ENCODE results near the gene LARP7.
"Not testable (repeated sequence)": the region's sequence is repeated elsewhere in the genome, so short reads cannot be mapped to it uniquely, and the experiment has no call there.

The LARP7 gene

GRCh38 chr4:112650332-112650731 is 13.4 kb downstream of the LARP7 start:
- DNase-seq (ENCODE audit: low spot score) = no peak

DNA sequence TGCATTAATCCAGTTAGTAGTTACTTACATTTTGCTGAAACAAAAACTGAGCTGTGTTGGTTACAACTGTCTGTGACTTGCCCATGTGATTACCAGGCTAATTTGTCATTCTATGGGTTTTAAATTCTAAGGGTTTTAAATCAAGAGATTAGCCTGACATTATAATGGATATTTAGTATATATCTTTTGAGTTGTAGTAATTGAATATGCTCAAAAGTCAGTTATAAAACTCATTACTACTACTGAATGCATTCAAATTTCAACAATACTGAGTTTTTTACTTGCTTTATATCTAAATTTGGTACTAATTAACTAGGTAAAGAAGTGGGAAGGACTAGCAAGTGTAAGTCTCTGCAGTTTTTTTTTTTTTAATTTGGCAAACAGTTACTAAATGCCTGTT is 14.7 kb downstream of the LARP7 start:
- DNase-seq (ENCODE audit: low spot score) = no peak

- DNase-seq (ENCODE audit: low spot score) = no peak
These were observed 15.3 kb downstream of the LARP7 start for GRCh38 chr4:112652216-112652615.

- no peak for DNase-seq (ENCODE audit: low spot score)
These were observed 18.3 kb downstream of the LARP7 start for GRCh38 chr4:112655270-112655669.

DNA sequence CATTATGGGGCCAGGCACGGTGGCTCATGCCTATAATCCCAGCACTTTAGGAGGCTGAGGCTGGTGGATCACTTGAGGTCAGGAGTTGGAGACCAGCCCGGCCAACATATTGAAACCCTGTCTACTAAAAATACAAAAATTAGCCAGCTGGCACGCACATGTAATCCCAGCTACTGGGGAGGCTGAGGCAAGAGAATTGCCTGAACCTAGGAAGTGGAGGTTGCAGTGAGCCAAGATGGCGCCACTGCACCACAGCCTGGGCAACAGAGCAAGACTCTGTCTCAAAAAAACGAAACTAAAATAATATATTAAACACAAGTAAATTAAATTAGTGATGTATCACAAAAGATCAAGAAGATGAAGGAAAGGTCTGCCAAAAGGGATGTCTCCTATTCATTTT is 19.2 kb downstream of the LARP7 start:
- DNase-seq (ENCODE audit: low spot score) = not testable (repeated sequence)

DNA sequence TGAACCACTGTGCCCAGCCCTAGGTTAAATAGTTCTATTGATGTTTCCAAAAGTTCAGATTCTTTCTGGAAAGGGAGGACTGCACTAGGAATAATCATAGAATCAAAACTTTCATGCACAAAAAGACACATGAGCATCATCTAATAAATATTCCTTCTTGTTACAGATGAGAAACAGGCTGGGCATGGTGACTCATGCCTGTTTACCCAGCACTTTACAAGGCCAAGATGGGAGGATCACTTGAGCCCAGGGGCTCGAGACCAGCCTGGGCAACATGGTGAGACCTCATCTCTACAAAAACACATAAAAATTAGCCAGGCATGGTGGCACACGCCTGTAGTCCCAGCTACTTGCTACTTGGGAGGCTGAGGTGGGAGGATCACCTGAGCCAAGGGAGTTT is 27.7 kb downstream of the LARP7 start:
- no peak for DNase-seq (ENCODE audit: low spot score)

DNA sequence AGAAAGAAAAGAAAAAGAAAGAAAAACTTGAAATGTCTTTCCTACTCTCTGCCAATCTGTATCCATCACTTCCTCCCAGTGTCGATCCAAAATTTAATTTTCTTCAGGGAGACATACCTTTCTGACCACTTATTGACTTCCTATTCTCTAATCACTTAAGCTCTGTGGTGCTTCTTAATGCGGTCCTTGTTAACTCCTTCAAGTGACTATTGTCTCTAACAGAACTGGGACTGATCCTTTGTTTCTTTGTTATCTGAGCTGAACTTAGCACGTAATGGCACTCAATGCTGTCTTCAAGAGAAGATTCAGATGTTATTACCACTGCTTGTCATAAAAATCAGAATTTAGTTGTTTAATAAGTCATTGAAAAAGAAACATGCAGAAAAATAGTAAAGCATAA is 31.2 kb downstream of the LARP7 start:
- DNase-seq (ENCODE audit: low spot score) = no peak

DNA sequence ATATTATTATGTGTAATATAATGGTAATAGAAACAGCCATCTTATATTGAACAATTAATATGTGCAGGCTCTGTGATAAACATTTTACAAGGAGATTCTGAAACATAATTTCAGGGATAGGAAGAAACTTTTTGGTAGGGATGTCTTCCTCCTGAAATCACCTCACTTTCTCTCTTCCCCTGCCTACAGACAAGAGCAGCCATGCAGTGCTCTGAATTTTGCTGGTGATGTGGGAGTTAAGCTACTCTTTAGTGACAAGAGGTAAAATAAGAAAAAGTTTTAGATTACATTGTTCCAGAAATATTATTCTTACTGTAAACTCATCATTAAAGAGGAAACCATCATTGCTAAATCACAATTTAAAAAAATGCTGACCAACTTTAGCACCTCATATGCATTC is 36.1 kb downstream of the LARP7 start:
- no peak for DNase-seq (ENCODE audit: low spot score)

GRCh38 chr4:112673686-112674085 is 36.7 kb downstream of the LARP7 start:
- DNase-seq (ENCODE audit: low spot score) = no peak

- DNase-seq (ENCODE audit: low spot score) = no peak
These were observed 37.4 kb downstream of the LARP7 start for GRCh38 chr4:112674376-112674775.

- DNase-seq (ENCODE audit: low spot score) = no peak
These were observed 40.7 kb downstream of the LARP7 start for GRCh38 chr4:112677519-112678091.

GRCh38 chr4:112680996-112681395 is 44.1 kb downstream of the LARP7 start:
- DNase-seq (ENCODE audit: low spot score) = no peak

GRCh38 chr4:112693507-112693906 is 56.6 kb downstream of the LARP7 start:
- DNase-seq (ENCODE audit: low spot score) = no peak

- DNase-seq (ENCODE audit: low spot score) = no peak
These were observed 63.7 kb downstream of the LARP7 start for GRCh38 chr4:112700679-112701078.

DNA sequence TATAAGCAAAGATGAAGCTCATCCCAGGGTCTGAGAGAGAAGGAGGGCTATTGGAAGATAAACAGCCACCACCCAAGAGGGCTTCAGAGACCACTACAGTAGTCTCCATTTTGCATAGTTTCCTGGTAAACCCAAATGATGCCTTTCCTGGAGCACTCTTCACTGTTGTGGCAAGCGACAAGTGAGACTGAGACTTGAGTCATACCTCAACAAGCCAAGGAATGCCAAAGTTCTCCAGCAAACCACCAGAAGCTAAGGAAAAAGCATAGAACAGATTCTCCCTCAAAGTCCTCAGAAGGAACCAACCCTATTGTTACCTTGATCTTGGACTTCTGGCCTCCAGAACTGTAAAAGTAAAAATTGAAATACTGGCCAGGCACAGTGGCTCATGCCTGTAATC is 65.9 kb downstream of the LARP7 start:
- DNase-seq (ENCODE audit: low spot score) = no peak

- no peak for DNase-seq (ENCODE audit: low spot score)
These were observed 67.4 kb downstream of the LARP7 start for GRCh38 chr4:112704322-112704721.

- peak; percentile 30 for DNase-seq (ENCODE audit: low spot score)
These were observed 68.3 kb downstream of the LARP7 start for GRCh38 chr4:112704991-112705845.

DNA sequence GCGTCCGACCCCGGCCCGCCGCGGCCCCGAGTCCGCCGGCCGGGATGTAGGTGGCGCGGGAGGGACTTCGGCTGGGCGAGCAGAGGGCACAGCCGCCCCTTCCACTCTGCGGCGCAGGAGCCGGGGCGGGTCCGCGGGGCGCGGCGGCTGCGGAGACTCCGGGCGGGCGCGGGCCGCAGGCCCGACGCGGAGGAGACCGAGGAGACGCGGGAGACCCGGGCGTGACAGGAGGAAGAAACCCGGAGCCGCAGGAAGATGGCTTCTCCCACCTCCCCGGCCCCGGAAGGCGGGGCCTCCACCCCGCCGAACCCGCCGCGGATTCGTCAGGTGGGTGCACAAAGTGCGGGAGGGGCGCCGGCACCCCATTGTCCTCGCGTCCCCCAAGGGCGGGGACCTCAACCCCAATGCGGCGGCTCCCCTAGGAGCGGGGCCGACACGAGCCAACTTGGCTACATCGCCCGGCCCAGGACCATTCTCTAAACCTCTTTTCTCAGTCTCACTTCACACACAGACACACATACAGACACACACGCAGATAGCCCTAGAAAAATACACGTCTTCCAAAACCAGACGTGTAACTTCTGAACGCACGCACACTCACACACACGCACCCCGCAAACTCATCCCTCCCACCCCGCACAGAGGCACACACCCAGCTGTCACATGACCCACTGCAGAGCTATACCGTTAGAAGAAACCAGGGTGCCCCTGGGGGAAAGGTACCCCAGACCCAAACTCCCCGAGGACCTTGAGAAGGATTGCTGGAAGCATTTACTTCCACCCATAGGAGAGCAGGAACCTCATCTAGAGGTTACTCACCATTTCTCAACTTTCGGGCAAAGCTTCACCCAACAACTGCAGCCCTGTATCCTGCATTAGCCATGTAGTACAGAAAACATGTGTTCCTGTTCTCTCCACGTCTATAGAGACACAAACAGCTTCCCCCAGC is 69.2 kb downstream of the LARP7 start:
- peak; percentile 24 for DNase-seq (ENCODE audit: low spot score)

DNA sequence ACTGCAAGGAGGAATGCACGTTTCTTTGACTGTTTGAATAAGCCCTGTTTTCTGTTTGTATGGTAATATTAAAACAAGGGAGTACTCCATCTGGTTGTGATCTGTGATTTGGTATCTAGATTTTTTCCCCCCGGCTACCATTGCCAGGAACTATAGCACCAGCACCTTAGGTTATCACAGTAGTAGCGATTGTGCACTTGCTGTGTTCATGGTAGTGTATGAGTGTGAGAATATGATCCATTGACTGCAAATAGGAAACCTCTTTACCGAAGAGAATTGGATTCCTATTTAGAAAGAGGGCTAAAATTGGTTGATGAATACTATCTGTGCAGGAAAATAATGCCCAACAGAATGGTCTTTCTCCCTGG is 69.9 kb downstream of the LARP7 start:
- DNase-seq (ENCODE audit: low spot score) = no peak
